ENCODE measurements around the gene CKS1B. TPM values are rescaled to one million over a fixed set of nuclear protein-coding genes. Genes with fewer than 3 reads are reported as not detected.
"Not testable (repeated sequence)": the region's sequence is repeated elsewhere in the genome, so short reads cannot be mapped to it uniquely, and the experiment has no call there.

The CKS1B gene
- total RNA-seq, 2 experiments from 2014 or later: 1.4 to 3.9 TPM

DNA sequence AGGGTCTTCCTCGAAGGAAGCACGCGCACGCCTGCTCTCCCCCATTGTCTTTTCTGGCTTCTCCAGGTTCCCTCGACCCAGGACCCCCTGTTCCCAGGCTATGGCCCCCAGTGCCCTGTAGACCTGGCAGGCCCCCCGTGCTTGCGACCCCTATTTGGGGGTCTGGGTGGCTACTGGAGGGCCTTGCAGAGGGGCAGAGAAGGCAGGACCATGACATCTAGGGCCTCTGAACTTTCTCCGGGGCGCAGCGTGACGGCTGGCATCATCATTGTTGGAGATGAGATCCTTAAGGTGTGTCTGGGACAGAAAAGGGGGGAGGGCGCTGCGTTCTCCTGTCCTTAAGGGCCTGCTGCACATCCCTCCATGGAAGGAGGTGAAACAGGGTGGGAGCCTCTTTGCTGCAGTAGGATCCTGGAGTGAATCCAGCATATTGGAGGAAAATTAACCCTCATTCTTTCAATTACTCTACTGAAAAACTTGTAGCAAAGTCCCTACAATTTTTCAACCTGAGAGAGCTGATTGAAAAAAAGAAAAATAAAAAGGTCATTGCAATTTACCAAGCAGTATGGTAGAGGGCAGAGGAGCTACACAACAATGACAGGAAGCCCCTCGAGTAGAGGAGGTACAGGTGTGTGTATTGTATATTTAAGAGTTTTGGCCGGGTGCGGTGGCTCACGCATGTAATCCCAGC, 9.4 kb downstream of the CKS1B start:
- Mint-ChIP-seq H3K27me3 (no peaks in the 10 kb centered on the region), H3K27ac (no peak overlapping the region), H3K4me1 (ENCODE audit: low read depth) (peaks cover 17% of the 10 kb centered on the region), H3K4me3 (no peak overlapping the region), H3K9me3 (no peaks in the 10 kb centered on the region), H3K36me3 (ENCODE audit: low read depth) (peaks cover 17% of the 10 kb centered on the region)
- Histone ChIP-seq H3K27ac (ENCODE audit: low read depth in 1 of 2, low read length in 2 of 2) (peak overlapping the region; percentile 13 to 54), H3K36me3 (ENCODE audit: insufficient read depth, low read length) (peaks cover 21% of the 10 kb centered on the region), H3K4me1 (ENCODE audit: insufficient read depth, low read length) (peaks cover 36% of the 10 kb centered on the region), H3K4me3 (ENCODE audit: low read length) (peak overlapping the region; percentile 64), H3K9me3 (ENCODE audit: control insufficient read depth in 1 of 2, insufficient read depth in 1 of 2, low read length in 2 of 2) (no peaks in the 10 kb centered on the region), H3K27me3 (ENCODE audit: control insufficient read depth in 1 of 2, insufficient read depth in 2 of 2, low read length in 2 of 2) (no peaks in the 10 kb centered on the region)
- POLR2A ChIA-PET: interaction anchor here (0.5 to 4.1 kb wide), 20 partner anchors 10 to 1608 kb away, joined by 3 to 52 read pairs (median 8); partner anchors contain the start of genes ADAM15, CKS1B, LENEP and NAXE
- TF ChIP-seq, protein P1, sequence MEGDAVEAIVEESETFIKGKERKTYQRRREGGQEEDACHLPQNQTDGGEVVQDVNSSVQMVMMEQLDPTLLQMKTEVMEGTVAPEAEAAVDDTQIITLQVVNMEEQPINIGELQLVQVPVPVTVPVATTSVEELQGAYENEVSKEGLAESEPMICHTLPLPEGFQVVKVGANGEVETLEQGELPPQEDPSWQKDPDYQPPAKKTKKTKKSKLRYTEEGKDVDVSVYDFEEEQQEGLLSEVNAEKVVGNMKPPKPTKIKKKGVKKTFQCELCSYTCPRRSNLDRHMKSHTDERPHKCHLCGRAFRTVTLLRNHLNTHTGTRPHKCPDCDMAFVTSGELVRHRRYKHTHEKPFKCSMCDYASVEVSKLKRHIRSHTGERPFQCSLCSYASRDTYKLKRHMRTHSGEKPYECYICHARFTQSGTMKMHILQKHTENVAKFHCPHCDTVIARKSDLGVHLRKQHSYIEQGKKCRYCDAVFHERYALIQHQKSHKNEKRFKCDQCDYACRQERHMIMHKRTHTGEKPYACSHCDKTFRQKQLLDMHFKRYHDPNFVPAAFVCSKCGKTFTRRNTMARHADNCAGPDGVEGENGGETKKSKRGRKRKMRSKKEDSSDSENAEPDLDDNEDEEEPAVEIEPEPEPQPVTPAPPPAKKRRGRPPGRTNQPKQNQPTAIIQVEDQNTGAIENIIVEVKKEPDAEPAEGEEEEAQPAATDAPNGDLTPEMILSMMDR (IDR thresholded peaks at IDR 0.05): no peak
- intact Hi-C loops (cut with DNase I, micrococcal nuclease): loop anchor here in 1 of 2 experiments (1.0 to 2.0 kb wide), 3 partner anchors 18 to 33 kb away; partner anchors contain the start of gene ZBTB7B
- CTCF ChIA-PET: interaction anchor here (0.6 to 3.5 kb wide), 13 partner anchors 9 to 101 kb away, joined by 3 to 54 read pairs (median 6); partner anchors contain the start of genes LENEP, PBXIP1, PMVK and PYGO2
- DNase-seq (peak in 2 of 14 experiments; percentile 24 to 44), ATAC-seq (ENCODE audit: poor library complexity) (no peak)

DNA sequence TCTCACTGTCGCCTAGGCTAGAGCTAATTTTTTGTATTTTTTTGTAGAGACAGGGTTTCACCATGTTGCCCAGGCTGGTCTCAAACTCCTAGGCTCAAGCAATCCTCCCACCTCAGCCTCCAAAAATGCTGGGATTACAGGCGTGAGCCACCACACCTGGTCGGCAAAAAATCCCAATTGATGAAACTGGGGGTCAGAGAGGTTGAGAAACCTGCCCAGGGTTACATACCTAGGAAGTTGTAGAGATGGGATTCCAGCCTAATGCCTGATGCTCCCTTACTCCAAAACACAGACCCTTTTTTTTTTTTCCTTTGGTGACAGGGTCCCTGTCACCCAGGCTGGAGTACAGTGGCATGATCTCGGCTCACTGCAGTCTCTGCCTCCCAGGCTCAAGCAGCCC, 12.3 kb downstream of the CKS1B start:
- H3K9me3 ChIP-seq (ENCODE audit: control insufficient read depth in 1 of 2, insufficient read depth in 1 of 2, low read length in 2 of 2); intact Hi-C loops (cut with DNase I, micrococcal nuclease); H3K27ac ChIP-seq (ENCODE audit: low read depth in 1 of 2, low read length in 2 of 2); H3K4me3 ChIP-seq (ENCODE audit: low read length); ATAC-seq (ENCODE audit: poor library complexity); H3K9me3 Mint-ChIP-seq; H3K27me3 Mint-ChIP-seq; H3K27ac Mint-ChIP-seq; H3K27me3 ChIP-seq (ENCODE audit: control insufficient read depth in 1 of 2, insufficient read depth in 2 of 2, low read length in 2 of 2); H3K4me3 Mint-ChIP-seq; POLR2A ChIA-PET; DNase-seq: not testable (repeated sequence)
- peaks cover 44% of the 10 kb centered on the region for H3K36me3 ChIP-seq (ENCODE audit: insufficient read depth, low read length)
- peaks cover 20% of the 10 kb centered on the region for H3K4me1 Mint-ChIP-seq (ENCODE audit: low read depth)
- H3K36me3 Mint-ChIP-seq (ENCODE audit: low read depth): peaks cover 33% of the 10 kb centered on the region
- CTCF ChIA-PET: interaction anchor here (0.6 to 2.3 kb wide), 2 partner anchors 31 to 145 kb away, joined by 4 to 22 read pairs; no protein-coding TSS in a partner anchor
- H3K4me1 ChIP-seq (ENCODE audit: insufficient read depth, low read length): peaks cover 50% of the 10 kb centered on the region

DNA sequence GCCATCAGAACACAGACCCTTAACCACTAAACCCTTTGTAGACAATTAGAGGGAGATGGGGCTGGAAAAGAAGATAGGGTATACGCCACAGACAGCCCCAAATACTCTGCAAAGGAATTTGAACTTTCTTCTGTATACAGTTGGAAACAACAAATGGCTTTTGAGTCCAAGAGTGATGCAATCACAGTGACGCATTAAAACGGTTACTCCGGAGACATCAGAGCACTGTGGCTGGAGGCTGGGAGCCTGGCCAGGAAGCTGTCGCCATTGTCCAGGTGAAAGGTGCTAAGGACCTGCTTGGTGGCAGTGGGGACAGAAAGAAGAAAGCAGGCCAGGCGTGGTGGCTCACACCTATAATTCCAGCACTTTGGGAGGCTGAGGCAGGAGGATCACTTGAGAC, 12.8 kb downstream of the CKS1B start:
- Histone ChIP-seq H3K27me3 (ENCODE audit: control insufficient read depth in 1 of 2, insufficient read depth in 2 of 2, low read length in 2 of 2) (no peaks in the 10 kb centered on the region), H3K9me3 (ENCODE audit: control insufficient read depth in 1 of 2, insufficient read depth in 1 of 2, low read length in 2 of 2) (no peaks in the 10 kb centered on the region), H3K27ac (ENCODE audit: low read depth in 1 of 2, low read length in 2 of 2) (no peak overlapping the region), H3K4me1 (ENCODE audit: insufficient read depth, low read length) (peaks cover 48% of the 10 kb centered on the region), H3K36me3 (ENCODE audit: insufficient read depth, low read length) (peaks cover 44% of the 10 kb centered on the region), H3K4me3 (ENCODE audit: low read length) (no peak overlapping the region)
- TF ChIP-seq, protein P1 (IDR thresholded peaks at IDR 0.05): no peak
- ChIA-PET CTCF (interaction anchor here (1.1 to 2.3 kb wide), 4 partner anchors 11 to 58 kb away, joined by 3 to 22 read pairs (median 5); no protein-coding TSS in a partner anchor), POLR2A (interaction anchor here (0.7 to 1.6 kb wide), 4 partner anchors 13 to 35 kb away, joined by 3 to 7 read pairs (median 6); partner anchors contain the start of genes CKS1B and PBXIP1)
- intact Hi-C loops (cut with DNase I, micrococcal nuclease): no loop called here
- no peak overlapping the region for H3K27ac Mint-ChIP-seq
- no peak overlapping the region for H3K4me3 Mint-ChIP-seq
- H3K4me1 Mint-ChIP-seq (ENCODE audit: low read depth): peaks cover 20% of the 10 kb centered on the region
- ATAC-seq (ENCODE audit: poor library complexity) (no peak), DNase-seq (no peak)
- no peaks in the 10 kb centered on the region for H3K27me3 Mint-ChIP-seq
- peaks cover 33% of the 10 kb centered on the region for H3K36me3 Mint-ChIP-seq (ENCODE audit: low read depth)
- H3K9me3 Mint-ChIP-seq: no peaks in the 10 kb centered on the region

Data from CD4-positive, alpha-beta T cell (primary cell).